WTC11 (cell line): ENCODE data around the gene HOXB1. TPM values are rescaled to one million over a fixed set of nuclear protein-coding genes. Genes with fewer than 3 reads are reported as not detected.

Experiments used
- ATAC-seq: fragments of 200-7000 bp; cut with Tn5 transposase; 2 replicates; pipeline ENCODE4 v1.10.0; 2021; ENCODE audit warnings: mild to moderate bottlenecking, moderate library complexity
- CTCF ChIA-PET: fragments of 300-600 bp; sonication (Branson Sonifier 250); formaldehyde crosslinking; loops from one replicate; lab custom pipeline; 2021; ENCODE audit warnings: antibody characterized with exemption; lab: Charles Lee
- POLR2A ChIA-PET: fragments of 350-600 bp; sonication (Branson Sonifier 250); formaldehyde crosslinking; loops from one replicate; lab custom pipeline; 2021; ENCODE audit warnings: antibody characterized with exemption; lab: Charles Lee
- DNase-seq: peaks from one replicate; pipeline ENCODE4 v3.0.0; 2021; ENCODE audit warnings: low spot score
- H3K27ac Mint-ChIP-seq: 2 replicates; pipeline ENCODE4 v1.8.0; 2021; ENCODE audit warnings: mixed read lengths
- H3K27me3 Mint-ChIP-seq: 2 replicates; pipeline ENCODE4 v1.8.0; 2021; ENCODE audit warnings: low read depth, mild to moderate bottlenecking, moderate library complexity, mixed read lengths
- H3K36me3 Mint-ChIP-seq: 2 replicates; pipeline ENCODE4 v1.8.0; 2021; ENCODE audit warnings: mixed read lengths
- H3K4me1 Mint-ChIP-seq: 2 replicates; pipeline ENCODE4 v1.8.0; 2022; ENCODE audit warnings: mixed read lengths
- H3K4me3 Mint-ChIP-seq: 2 replicates; pipeline ENCODE4 v1.8.0; 2021; ENCODE audit warnings: mild to moderate bottlenecking, moderate library complexity, mixed read lengths
- H3K9me3 Mint-ChIP-seq: 2 replicates; pipeline ENCODE4 v1.8.0; 2021; ENCODE audit warnings: mixed read lengths
- AFF4 ChIP-seq: sonication (generic); formaldehyde crosslinking; IDR thresholded peaks from 2 replicates; pipeline ENCODE4 v1.8.1; 2023; ENCODE audit warnings: mild to moderate bottlenecking, missing genetic modification reagents, borderline replicate concordance
- ARID4B ChIP-seq: sonication (generic); formaldehyde crosslinking; IDR thresholded peaks from 2 replicates; pipeline ENCODE4 v1.8.0; 2023; ENCODE audit warnings: missing genetic modification reagents, mild to moderate bottlenecking, borderline replicate concordance
- ATF1 ChIP-seq: sonication (generic); formaldehyde crosslinking; IDR thresholded peaks from 2 replicates; pipeline ENCODE4 v1.8.1; 2023; ENCODE audit warnings: mild to moderate bottlenecking, moderate library complexity, missing genetic modification reagents
- ATF6 ChIP-seq: sonication (generic); formaldehyde crosslinking; IDR thresholded peaks from 2 replicates; pipeline ENCODE4 v1.8.1; 2023; ENCODE audit warnings: mild to moderate bottlenecking, missing genetic modification reagents
- ERG ChIP-seq: fragments of 250-450 bp; sonication (Bioruptor Pico); IDR thresholded peaks from 2 replicates; pipeline ENCODE4 v1.8.0; 2021; ENCODE audit warnings: mild to moderate bottlenecking
- FOXJ3 ChIP-seq: sonication (generic); formaldehyde crosslinking; IDR thresholded peaks from 2 replicates; pipeline ENCODE4 v1.9.0; 2021; ENCODE audit warnings: missing genetic modification reagents, mild to moderate bottlenecking, borderline replicate concordance
- IRF2 ChIP-seq: sonication (generic); formaldehyde crosslinking; IDR thresholded peaks from 2 replicates; pipeline ENCODE4 v1.8.0; 2022; ENCODE audit warnings: low read depth, missing genetic modification reagents, borderline replicate concordance
- KAT7 ChIP-seq: sonication (generic); formaldehyde crosslinking; IDR thresholded peaks from 2 replicates; pipeline ENCODE4 v1.8.1; 2023; ENCODE audit warnings: missing genetic modification reagents, mild to moderate bottlenecking, borderline replicate concordance
- NR3C1 ChIP-seq: sonication (generic); formaldehyde crosslinking; conservative IDR thresholded peaks from 2 replicates; pipeline ENCODE4 v1.8.1; 2023; ENCODE audit warnings: low read depth, mild to moderate bottlenecking, missing genetic modification reagents
- SMAD4 ChIP-seq: sonication (generic); formaldehyde crosslinking; IDR thresholded peaks from 2 replicates; pipeline ENCODE4 v1.8.0; 2022; ENCODE audit warnings: mild to moderate bottlenecking, missing genetic modification reagents
- ZNF219 ChIP-seq: sonication (generic); formaldehyde crosslinking; IDR thresholded peaks from 2 replicates; pipeline ENCODE4 v1.8.0; 2023; ENCODE audit warnings: missing genetic modification reagents, mild to moderate bottlenecking, borderline replicate concordance
- ZNF425 ChIP-seq: fragments of 250-450 bp; sonication (Bioruptor Pico); conservative IDR thresholded peaks from 2 replicates; pipeline ENCODE4 v1.9.0; 2021; ENCODE audit warnings: mild to moderate bottlenecking
- ZNF512 ChIP-seq: sonication (generic); formaldehyde crosslinking; IDR thresholded peaks from 2 replicates; pipeline ENCODE4 v1.8.1; 2022; ENCODE audit warnings: missing genetic modification reagents, borderline replicate concordance
- ZNF532 ChIP-seq: fragments of 250-450 bp; sonication (Bioruptor Pico); IDR thresholded peaks from 2 replicates; pipeline ENCODE4 v1.9.0; 2021; ENCODE audit warnings: mild to moderate bottlenecking, borderline replicate concordance
- ZNF671 ChIP-seq: fragments of 250-450 bp; sonication (Bioruptor Pico); IDR thresholded peaks from 2 replicates; pipeline ENCODE4 v1.8.0; 2021; ENCODE audit warnings: mild to moderate bottlenecking
- total RNA-seq: library from RNA; stranded (reverse); gene quantifications from 3 replicates; pipeline ENCODE4 v1.2.3, GENCODE V29; 2021

HOXB1 gene
- total RNA-seq, 1 experiment from 2014 or later = 0.63 TPM

GRCh38 chr17:48484256-48484655 lies 46.6 kb downstream of the HOXB1 start:
- H3K9me3 Mint-ChIP-seq = peaks cover 5% of the 10 kb centered on the region
- no peak for TF ChIP-seq KAT7 (CRISPR knock-in tag)
- no peak for TF ChIP-seq ZNF532 (CRISPR knock-in tag)
- TF ChIP-seq NR3C1 (CRISPR knock-in tag) = no peak
- TF ChIP-seq IRF2 (CRISPR knock-in tag) = no peak
- no peak for TF ChIP-seq ZNF425
- no peak for TF ChIP-seq ARID4B (CRISPR knock-in tag)
- TF ChIP-seq ZNF512 (CRISPR knock-in tag) = no peak
- TF ChIP-seq ATF1 (CRISPR knock-in tag) = no peak
- TF ChIP-seq FOXJ3 (CRISPR knock-in tag) = no peak
- TF ChIP-seq ZNF671 (CRISPR knock-in tag) = no peak
- no peak for TF ChIP-seq ERG (CRISPR knock-in tag)
- no peak for TF ChIP-seq SMAD4 (CRISPR knock-in tag)
- no peak for TF ChIP-seq ATF6 (CRISPR knock-in tag)
- TF ChIP-seq AFF4 = no peak
- no peak for TF ChIP-seq ZNF219 (CRISPR knock-in tag)

More at GRCh38 chr17:48484256-48484655, 46.6 kb downstream of the HOXB1 start:
- peaks cover 36% of the 10 kb centered on the region for H3K27me3 Mint-ChIP-seq
- ChIA-PET POLR2A (no interaction called here), CTCF (interaction anchor here (1.5 kb wide), 1 partner anchor 152 kb away, joined by 3 read pairs; no protein-coding TSS in a partner anchor)
- H3K4me1 Mint-ChIP-seq = peaks cover 4% of the 10 kb centered on the region
- DNase-seq (no peak), ATAC-seq (no peak)
- H3K4me3 Mint-ChIP-seq = no peak overlapping the region
- H3K36me3 Mint-ChIP-seq = no peaks in the 10 kb centered on the region
- H3K27ac Mint-ChIP-seq = no peak overlapping the region
